Measurements from ENCODE around the gene TNFAIP3.

The TNFAIP3 gene

DNA sequence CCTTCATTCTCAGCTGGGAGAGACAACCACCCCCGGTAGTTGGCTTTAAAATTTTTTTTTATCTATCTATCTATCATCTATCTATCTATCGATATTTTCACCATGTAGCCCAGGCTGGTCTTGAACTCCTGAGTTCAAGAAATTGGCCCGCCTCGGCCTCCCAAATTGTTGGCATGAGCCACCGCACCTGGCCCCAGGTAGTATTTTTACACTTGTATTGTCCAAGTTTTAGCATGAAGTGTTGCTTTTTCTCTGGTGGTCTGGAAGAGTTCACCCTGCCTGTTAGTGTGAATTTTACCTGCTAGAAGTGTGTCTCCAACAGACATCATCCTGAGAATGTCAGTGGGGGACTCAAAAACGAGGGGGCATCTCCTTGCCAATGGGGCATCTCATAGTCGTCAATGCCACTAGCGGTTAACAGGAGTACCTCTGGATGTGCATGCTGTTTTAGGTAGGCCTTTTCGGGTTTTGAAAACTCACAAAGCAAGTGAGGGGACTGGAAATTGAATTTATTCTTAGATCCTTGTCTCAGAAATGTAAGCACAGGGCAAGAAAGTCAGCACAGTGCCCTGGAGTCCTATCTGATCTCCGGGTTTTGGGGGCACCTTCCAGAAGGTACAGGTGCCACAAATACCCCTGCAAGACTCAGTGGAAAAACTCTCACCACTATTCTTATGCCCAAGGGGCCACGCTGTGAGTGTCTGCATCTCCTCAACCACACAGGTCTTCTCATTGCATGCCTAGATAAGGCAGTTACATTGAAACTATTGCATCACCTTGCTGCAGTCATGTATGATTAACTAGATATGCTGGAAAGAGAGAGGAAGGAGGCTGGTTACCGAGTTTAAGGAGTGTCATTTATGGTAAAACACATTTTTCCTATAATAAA lies 37.1 kb downstream of the TNFAIP3 start:
- DNase-seq: no peak

DNA sequence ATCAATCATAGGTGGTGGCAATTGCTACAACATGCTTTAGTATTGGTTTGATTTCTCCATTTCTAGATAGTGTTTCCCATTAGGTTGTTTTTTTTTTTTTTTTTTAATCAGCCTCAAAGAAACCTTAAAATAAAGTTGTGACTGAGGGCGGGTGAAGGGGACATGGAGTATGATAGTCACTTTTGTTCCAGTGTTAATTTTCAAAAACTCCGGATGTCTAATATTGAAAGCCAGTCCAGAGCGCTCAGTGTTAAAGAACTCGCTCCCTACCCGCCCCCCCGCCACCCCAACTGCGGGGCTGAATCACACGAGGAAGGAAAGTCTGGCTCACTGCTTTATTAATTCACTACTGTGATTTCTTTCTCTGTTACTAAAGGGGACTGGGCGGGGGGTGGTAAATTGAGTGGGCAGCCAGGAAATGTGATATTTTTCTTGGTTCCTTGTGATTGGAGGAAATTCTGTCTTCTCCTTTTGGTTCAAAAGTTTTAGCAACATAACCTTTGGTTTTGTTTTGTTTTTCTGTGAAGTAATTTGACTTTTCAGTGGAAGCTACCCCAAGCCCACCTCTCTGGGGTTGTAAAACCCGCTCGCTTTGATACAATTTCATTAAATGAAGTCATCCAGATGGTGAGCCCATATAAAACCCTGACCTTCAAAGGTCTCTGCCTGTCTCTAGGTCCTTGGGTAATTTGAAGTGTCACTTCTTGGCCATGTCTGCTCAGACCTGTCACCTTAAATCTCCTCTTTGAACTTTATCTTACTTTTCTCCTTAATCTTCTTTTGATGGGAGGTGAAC lies 38.0 kb downstream of the TNFAIP3 start:
- no peak for DNase-seq

DNA sequence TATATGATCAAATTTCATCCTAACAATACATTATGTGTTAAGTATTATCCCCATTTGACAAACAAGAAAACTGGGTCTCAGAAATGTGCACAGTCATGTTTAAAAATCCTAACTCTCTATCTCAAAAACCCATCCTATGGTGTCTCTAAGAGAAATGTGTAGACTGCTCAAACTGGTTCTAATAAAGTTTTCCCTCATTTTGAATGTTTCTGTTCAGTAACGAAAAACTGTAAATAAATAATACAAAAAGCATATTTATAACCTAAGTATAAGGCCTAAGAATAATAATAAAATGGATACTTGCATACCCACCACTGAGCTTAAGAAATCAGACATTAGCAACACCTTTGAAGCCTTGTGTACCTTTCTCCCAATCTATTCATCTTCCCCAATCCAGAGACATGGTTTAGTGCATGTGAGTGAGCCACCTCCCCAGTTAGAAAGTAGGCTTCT lies 39.0 kb downstream of the TNFAIP3 start:
- DNase-seq: no peak

DNA sequence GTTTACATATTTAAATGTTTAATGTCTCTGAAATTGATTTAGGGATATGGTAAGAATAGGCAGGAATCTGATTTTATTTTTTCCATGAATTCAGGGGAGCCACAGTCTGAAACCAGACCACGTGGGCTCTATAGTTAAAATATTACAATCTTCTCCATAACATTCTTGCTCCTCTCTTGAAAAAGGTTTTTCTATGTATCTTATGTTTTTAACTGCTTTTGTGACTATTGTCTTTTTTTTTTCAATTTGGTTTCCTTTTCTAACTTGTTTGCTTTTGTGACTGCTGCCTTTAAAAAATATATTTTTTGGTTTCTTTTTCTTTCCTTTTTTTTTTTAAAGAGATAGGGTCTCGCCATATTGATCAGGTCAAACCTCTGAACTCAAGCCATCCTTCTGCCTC lies 40.1 kb downstream of the TNFAIP3 start:
- DNase-seq: no peak

DNA sequence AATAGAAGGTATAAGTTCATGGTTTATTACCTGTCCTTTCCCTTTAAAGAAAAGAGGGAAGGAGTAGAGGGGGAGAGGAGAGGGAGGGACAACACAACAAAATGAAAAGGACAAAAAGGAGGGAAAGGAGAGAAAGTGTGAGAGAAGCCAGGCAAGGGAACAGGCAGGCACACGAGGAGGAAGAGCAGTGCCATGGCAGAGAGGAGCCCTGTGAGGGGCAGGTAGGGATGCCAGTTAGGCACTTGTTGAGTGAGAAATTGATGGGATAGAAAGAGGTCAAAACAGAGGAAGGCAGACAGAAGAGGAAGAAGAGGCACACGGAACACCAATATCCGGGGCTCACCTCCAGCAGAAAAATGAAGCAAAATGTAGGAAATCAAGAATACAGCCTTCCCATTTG lies 42.5 kb downstream of the TNFAIP3 start:
- DNase-seq: no peak

DNA sequence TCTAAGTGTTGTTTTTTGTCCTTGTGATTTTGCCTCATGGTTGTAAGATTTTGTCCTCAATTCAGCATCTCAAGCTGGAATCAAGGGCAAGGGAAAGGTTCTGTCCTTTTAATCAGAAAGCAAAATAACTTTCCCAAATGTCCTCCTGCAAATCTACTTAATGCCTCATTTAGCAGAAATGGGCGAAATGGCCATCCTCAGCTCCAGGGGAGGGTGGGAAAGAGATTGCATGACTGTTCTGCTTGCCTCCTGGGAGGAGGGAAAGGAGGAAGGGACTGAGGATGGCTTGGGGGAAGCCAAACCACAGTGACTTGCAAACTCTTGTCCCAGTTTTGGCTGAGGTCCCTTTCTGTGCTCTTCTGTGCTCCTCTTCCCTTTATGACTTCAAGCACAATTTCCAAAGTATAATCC lies 43.4 kb downstream of the TNFAIP3 start:
- DNase-seq: no peak

DNA sequence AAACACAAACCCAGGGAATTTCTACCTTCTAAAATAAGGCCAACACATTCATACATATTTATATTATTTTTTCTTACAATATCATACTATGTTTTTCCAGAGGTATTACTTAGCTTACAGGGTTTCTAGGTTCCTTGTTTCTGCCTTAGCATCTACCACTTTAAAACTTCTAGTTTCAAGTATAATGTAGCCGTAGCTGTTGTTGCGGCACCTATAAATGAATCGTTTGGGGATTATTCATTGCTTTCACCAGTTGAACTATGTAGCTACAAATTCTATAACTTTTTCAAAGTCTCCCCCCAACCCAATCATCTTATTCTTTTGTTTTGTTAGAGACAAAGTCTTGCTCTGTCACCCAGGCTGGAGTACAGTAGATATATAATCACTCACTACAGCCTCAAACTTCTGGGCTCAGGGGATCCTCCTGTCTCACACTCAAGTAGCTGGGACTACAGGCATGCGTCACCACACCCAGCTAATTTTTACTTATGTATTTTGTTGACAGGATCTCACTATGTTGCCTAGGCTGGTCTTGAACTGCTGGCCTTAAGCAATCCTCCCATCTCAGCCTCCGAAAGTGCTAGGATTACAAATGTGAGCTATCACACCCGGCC lies 43.9 kb downstream of the TNFAIP3 start:
- no peak for DNase-seq

DNA sequence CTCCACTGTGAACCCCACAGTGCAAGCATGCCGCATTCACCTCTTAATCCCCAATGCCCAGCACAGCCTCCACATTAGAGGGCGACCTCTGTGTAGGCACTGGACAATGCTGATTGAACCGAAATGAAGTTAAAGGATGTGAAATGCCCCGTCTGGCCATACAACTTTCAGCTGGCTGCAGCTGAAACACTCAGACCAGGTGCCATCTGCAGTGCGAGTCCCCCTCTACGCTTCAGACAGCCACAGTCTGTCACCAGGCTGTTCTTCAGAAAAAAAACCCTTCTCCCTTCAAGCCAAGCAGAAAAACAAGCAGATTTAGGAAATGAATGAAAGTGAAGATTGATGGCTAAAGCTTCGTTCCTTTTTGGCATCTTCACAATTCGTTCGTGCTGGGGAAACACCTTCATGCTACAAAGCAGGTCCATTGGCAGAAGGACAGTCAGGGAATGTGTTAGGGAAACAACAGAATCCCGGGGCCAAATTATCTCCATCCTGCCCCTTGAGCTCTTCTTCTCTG lies 44.7 kb downstream of the TNFAIP3 start:
- no peak for DNase-seq

DNA sequence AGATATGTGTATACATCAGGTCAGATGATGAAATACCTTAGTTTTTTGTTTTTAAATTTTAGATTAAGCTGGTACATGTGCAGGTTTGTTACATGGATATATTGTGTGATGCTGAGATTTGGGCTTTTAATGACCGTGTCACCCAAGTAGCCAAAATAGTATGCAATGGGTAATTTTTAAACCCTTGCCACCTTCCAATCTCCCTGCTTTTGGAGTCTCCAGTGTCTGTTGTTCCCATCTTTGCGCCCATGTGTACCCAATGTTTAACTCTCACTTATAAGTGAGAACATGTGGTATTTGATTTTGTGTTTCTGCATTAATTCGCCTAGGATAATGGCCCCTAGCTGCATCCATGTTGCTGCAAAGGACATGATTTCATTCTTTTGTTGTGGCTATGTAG lies 45.8 kb downstream of the TNFAIP3 start:
- no peak for DNase-seq

DNA sequence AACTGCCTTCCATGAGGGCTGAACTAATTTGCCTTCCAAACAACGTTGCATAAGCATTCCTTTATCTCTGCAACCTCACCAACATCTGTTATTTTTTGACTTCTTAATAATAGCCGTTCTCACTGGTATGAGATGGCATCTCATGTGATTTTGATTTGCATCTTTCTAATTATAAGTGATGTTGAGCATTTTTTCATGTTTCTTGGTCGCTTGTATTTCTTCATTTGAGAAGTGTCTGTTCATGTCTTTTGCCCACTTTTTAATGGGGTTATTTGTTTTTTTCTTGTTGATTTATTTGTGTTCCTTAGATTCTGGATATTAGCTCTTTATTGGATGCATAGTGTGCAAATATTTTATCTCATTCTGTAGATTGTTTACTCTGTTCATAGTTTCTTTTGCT lies 46.4 kb downstream of the TNFAIP3 start:
- DNase-seq: no peak

DNA sequence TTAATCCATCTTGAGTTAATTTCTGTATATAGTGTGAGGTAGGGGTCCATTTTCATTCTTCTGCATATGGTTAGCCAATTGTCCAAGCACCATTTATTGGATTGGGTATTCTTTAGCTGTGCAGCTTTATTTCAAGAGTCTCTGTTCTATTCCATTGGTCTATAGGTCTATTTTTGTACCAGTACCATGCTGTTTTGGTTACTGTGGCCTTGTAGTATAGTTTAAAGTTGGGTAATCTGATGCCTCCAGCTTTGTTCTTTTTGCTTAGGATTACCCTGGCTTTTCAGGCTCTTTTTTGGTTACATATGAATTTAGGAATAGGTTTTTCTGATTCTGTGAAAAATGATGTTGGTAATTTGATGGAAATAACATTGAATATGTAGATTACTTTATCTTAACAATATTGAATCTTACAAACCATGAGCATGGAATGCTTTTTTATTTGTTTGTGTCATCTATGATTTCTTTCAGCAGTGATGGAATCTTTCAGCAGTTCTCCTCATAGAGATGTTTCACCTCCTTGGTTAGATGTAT lies 47.0 kb downstream of the TNFAIP3 start:
- DNase-seq: no peak

DNA sequence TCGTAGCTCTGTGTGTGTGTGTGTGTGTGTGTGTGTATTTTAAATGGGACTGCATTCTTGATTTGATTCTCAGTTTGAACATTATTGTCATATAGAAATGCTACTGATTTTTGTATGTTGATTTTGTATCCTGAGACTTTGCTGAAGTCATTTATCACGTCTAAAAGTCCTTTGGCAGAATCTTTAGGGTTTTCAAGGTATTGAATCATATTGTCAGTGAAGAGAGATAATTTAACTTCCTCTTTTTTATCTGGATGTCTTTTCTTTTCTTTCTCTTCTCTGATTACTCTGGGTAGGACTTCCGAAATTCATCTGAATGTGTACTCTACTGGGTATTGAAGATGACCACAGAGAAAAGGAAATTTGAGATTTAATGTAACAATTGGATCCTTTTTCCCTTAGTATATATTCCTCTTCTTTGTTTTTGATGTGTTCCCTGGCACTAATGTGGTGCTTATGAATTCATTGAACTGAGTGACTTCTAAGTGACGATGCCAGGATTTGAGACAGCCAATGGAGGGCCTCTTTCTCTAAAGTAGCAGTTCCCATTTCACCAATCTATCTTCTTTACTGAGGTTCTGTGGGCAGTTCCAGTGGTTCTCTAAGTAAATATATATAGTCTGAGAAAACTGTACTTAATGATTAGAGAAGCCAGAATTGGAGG lies 47.6 kb downstream of the TNFAIP3 start:
- no peak for DNase-seq

DNA sequence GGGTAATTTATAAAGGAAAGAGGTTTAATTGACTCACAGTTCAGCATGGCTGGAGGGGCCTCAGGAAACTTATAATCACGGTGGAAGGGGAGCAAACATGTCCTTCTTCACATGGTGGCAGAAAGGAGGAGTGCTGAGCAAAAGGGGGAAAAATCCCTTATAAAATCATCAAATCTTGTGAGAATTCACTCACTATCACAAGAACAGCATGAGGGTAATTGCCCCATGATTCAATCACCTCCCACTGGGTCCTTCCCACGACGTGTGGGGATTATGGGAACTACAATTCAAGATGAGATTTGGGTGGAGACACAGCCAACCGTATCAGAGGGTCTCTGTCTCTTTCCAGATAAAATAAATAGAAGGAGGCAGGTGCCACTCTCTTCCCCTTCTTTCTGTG lies 48.7 kb downstream of the TNFAIP3 start:
- DNase-seq: no peak

DNA sequence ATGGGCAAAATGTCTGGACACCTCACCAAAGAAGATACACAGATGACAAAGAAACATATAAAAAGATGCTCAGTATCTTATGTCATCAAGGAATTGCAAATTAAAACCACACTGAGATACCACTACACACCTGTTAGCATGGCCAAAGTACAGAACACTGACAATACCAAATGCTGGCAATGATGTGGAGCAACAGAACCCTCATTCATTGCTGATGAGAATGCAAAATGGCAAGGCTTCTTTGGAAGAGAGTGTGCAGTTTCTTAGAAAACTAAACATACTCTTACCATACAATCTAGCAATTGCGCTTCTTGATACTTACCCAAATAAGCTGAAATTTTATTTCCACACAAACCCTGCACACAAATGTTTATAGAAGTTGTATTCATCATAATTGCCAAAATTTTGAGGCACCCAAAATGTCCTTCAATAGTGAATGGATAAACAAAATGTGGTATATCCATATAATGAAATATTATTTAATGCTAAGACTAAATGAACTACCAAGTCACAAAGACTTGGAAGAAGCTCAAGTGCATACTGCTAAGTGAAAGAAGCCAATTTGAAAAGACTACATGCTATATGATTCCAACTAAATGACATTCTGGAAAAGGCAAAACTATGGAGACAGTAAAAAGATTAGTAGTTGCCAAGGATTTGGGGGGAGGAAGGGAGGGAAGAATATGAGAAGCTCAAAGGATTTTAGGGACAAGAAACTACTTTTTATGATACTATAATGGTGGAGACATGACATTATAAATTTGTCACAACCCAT lies 50.7 kb downstream of the TNFAIP3 start:
- DNase-seq: no peak

DNA sequence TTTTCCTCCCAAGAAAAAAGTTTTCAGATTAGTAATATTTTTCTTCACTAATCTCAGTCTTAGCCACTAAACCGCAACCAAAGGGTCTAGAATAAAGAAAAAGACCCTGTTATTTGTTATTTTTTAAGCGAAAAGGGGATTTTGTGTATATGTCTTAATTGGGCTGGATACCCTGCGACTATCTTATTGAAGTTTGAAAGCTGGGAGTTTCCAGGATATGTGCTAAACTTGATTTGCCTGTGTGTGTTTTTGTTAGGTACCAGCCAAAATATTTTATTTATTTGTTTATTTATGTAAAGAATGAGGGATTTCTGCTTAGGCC lies 52.4 kb downstream of the TNFAIP3 start:
- DNase-seq: no peak

DNA sequence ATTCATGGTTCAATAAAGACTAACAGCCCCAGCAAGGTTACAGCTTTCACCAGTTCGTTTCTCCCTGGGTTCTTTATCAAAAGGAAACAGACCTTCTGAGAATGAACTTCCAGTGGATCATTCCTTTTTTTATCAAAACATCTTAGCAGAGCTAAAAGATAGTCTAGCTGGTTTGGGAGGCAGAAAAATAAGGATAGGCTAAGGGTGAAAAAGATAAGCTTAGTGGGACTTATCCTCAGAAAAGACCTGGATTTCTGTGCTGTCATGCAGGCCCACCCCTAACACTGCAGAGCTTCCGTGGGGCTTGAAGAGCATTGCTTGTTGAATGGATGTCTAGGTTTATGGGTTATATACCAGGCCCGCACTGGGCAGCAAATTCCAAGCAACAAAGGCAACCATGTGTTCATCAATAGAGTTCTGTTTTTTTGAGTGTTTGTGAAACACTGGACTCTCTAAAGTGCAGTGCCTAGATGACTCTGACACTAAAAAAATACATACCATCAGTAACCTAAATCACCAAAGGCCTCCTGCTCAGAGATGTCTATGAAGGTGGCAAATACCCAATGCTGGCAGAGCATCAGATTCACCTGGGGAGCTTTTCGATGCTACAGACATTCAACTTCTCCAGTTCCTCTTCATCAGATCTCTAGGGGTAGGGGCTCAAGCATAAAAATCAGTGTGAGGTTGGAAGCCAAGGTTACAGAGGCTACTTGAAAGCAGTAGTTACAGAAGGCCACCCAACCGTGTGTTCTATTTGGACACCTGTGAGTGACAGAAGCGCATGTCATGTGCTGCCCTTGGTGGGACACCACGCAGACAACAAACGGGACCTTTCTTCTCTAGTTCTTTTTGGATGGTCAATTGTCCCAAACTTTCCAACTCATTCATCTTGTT lies 53.0 kb downstream of the TNFAIP3 start:
- no peak for DNase-seq

DNA sequence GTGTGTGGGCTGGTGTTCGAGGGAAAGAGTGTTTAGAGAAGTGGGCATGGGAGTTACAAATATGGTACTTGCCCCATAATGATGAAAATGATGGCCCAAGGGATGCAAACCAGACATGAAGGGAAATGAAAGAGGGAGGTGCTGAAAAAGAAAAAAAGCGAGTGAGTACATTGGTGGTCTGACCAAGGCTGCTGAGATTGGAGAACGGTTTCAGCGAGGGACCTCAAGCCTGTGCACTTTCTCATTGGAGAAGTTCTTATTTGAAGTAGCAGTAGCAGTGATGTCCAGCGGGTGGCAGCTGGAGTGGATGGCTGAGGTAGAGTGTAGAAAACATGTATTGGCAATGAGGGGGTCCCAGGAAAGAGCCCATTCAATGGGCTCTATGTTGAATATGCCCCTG lies 54.8 kb downstream of the TNFAIP3 start:
- no peak for DNase-seq

DNA sequence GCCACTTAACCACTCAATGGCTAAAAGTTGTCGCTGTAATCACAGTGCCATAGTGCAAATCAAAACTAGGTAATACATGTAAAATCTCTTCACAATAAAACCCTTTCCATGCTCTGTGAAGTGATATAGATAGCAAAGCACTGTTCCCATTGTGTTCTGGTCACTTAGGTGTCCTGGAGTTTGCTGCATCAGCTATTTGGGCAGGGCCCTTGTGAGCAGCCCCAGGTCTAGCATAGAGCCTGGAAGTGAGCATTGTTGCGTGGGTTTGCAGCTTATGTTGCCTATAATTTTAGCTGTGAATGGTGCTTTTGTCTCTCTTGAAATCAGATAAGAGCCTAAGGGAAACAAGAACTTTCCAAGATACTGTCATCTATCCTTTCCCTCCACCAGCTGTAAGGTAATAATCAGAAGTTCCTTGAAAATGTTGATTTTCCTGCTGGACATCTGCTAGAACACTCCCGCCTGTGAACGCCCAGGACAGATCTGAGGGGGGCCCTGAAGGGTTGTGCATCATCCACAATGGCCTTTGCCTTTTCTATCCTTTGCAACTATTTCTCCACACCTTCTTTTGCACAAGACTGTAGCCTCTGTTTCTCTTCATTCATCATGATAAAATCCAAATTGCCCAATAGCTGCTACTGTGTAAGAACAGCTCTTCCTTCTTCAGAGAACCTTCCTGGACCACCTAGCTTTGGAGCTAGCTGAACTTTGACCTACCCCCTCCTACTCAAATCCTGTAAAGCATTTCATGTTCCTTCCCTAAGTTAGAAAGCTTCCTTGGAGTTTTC lies 57.0 kb downstream of the TNFAIP3 start:
- no peak for DNase-seq

DNA sequence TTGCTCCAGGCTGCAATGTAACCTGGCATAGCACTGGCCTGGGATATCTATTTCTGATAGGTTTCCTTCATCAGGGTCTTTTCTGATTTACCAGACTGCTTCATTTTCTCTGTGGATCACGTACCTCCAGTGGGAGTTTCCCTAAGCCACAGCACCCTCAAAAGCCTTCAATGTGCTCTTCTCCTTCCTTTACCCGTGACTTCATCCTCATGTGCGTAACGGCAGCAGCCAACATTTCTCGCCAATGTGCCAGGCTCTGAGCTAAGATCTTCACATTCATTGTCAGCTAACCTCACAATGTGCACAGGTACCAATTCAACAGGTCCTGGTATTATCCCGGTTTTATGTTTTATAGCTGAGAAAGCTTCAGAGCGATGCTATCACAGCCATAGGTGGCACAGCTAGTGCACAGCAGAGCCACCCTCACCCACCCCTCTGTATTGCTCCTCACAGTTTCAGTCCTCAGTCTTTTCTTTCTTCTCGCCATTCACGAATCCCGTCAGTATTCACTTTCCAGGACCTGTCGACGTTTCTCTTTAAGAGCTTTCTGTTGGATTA lies 58.2 kb downstream of the TNFAIP3 start:
- DNase-seq: no peak

Measured in NCI-H1436 treated with DMSO at 0.1 percent for 48 hours (cell line).